ENCODE data around the gene GLRX.

DNA sequence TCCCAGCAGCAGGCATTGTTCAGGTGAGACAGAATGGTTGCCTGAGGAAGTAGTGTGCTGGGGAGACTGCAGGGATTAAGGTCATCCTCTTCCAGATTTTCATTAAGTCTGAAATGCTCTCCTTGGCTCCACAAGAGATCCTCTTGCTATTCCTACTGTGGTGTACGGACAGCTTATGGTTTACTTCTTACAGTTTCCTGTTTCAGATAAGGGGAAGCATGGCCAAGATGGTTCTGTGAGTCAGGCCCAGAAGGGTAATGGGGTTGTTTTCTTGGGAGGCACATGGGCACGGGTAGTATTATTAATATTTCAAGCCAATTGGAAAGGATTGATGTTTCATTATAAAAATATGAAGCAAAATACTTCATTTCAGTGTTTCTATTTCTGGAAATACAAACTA lies 42.9 kb downstream of the GLRX start:
- TF ChIP-seq, protein P1, sequence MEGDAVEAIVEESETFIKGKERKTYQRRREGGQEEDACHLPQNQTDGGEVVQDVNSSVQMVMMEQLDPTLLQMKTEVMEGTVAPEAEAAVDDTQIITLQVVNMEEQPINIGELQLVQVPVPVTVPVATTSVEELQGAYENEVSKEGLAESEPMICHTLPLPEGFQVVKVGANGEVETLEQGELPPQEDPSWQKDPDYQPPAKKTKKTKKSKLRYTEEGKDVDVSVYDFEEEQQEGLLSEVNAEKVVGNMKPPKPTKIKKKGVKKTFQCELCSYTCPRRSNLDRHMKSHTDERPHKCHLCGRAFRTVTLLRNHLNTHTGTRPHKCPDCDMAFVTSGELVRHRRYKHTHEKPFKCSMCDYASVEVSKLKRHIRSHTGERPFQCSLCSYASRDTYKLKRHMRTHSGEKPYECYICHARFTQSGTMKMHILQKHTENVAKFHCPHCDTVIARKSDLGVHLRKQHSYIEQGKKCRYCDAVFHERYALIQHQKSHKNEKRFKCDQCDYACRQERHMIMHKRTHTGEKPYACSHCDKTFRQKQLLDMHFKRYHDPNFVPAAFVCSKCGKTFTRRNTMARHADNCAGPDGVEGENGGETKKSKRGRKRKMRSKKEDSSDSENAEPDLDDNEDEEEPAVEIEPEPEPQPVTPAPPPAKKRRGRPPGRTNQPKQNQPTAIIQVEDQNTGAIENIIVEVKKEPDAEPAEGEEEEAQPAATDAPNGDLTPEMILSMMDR (conservative IDR thresholded peaks at IDR 0.05 in 1 of 2, IDR thresholded peaks at IDR 0.05 in 1 of 2; ENCODE audit: low read depth in 1 of 2, low read length in 2 of 2) = no peak
- no peak for TF ChIP-seq EZH2 (IDR thresholded peaks at IDR 0.05; ENCODE audit: low read length, missing control alignments)
